GM18858 (cell line): ENCODE results near the gene MAP3K4.

Experiments
- ATAC-seq: cut with Tn5 transposase; IDR thresholded peaks from one replicate; pipeline ENCODE4 v1.9.1; 2021; ENCODE audit not compliant: unreplicated experiment

The MAP3K4 gene

GRCh38 chr6:161166176-161166575, 174.6 kb downstream of the MAP3K4 start:
- no peak for ATAC-seq

DNA sequence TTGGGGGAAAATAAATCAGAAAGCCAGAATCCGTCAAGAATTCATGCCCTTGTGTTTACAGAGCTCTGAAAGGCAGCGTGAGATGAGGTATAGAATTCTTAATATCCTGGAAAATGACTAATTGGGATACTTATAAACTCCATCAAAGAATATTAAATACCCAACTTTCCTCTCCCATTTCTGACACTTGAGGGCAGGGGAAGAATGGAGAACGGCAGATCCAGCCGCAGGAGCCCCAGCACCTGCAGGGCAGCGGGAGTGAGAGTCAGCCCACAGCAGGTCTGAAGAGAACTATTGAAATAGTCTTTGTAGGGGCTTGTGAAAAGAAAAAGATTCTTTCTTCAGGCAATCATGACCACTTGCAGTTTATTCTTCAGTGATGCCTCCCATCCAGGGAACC, 175.1 kb downstream of the MAP3K4 start:
- no peak for ATAC-seq
